ENCODE data around the gene CCDC27. TPM values are rescaled to one million over a fixed set of nuclear protein-coding genes. Genes with fewer than 3 reads are reported as not detected.

The CCDC27 gene
- total RNA-seq, 4 donors from 2014 or later = not detected

DNA sequence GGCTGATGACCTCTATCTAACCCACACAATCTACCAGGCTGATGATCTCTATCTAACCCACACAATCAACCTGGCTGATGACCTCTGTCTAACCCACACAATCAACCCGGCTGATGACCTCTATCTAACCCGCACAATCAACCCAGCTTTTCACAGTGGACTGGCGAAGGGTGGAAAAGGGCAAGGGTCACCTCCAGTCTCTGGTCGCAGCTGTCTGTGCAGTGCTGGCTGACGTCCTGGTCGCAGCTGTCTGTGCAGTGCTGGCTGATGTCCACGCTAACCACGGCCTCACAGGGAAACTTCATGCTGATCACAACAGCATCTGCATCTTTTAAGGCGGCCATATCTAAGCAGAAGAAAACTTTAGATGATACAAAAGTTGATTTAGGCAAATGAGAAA lies 12.2 kb upstream of the CCDC27 start:
- intact Hi-C loops (cut with DNase I; ENCODE audit: low total_unique reads) = no loop called here
- no peak for DNase-seq
- no peaks in the 10 kb centered on the region for H3K36me3 ChIP-seq
- in situ Hi-C loops (cut with MboI; ENCODE audit: low pct_ligation_motif_present in 1 of 4, low pct_unique_long_range_greater_than_20kb in 1 of 4, low sequenced_read_pairs in 3 of 4) = no loop called here
- H3K27ac ChIP-seq = no peak overlapping the region
- no peak for TF ChIP-seq POLR2AphosphoS5 (IDR thresholded peaks at IDR 0.05)
- TF ChIP-seq POLR2A (IDR thresholded peaks at IDR 0.05) = no peak
- no peak for TF ChIP-seq EP300 (IDR thresholded peaks at IDR 0.05; ENCODE audit: low read depth)
- TF ChIP-seq, protein P1, sequence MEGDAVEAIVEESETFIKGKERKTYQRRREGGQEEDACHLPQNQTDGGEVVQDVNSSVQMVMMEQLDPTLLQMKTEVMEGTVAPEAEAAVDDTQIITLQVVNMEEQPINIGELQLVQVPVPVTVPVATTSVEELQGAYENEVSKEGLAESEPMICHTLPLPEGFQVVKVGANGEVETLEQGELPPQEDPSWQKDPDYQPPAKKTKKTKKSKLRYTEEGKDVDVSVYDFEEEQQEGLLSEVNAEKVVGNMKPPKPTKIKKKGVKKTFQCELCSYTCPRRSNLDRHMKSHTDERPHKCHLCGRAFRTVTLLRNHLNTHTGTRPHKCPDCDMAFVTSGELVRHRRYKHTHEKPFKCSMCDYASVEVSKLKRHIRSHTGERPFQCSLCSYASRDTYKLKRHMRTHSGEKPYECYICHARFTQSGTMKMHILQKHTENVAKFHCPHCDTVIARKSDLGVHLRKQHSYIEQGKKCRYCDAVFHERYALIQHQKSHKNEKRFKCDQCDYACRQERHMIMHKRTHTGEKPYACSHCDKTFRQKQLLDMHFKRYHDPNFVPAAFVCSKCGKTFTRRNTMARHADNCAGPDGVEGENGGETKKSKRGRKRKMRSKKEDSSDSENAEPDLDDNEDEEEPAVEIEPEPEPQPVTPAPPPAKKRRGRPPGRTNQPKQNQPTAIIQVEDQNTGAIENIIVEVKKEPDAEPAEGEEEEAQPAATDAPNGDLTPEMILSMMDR (IDR thresholded peaks at IDR 0.05) = no peak
- H3K4me3 ChIP-seq = no peak overlapping the region
- no peaks in the 10 kb centered on the region for H3K27me3 ChIP-seq
- H3K9me3 ChIP-seq = no peaks in the 10 kb centered on the region
- H3K4me1 ChIP-seq = no peaks in the 10 kb centered on the region
- 77 to 87% methylated on average over 4 to 9 of the region's 9 CpGs for WGBS, 2 donors (ENCODE audit: low coverage in 1 of 2)

DNA sequence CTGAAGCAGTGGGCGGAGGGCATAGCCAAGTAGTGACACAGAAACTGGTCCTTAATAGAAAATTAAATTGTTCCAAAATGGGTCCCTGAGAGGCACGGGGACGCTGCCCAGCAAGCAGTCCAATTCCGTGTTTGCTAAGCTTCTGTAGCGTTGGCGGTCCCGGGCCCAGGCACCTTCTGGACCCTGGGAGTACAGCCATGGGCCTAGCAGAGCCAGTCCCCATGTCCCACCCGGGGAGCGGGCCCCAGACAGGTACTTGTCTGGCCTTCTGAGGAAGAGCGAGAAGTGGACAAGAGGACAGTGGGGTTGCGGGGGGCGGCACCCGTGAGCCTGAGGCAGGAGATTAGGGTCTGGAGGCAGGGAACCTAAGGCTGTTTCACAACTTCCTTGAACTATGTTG lies 11.5 kb upstream of the CCDC27 start:
- 90% methylated on average over 13 of the region's 13 CpGs; no CpG with 5 or more reads in 1 of the 2 donors for WGBS, 2 donors (ENCODE audit: low coverage in 1 of 2)
- Histone ChIP-seq H3K27me3 (no peaks in the 10 kb centered on the region), H3K9me3 (no peaks in the 10 kb centered on the region), H3K27ac (no peak overlapping the region), H3K4me1 (no peaks in the 10 kb centered on the region), H3K4me3 (no peak overlapping the region), H3K36me3 (no peaks in the 10 kb centered on the region)
- DNase-seq = no peak
- in situ Hi-C loops (cut with MboI; ENCODE audit: low pct_ligation_motif_present in 1 of 4, low pct_unique_long_range_greater_than_20kb in 1 of 4, low sequenced_read_pairs in 3 of 4) = no loop called here
- intact Hi-C loops (cut with DNase I; ENCODE audit: low total_unique reads) = no loop called here
- no peak for TF ChIP-seq POLR2A (IDR thresholded peaks at IDR 0.05)
- TF ChIP-seq, protein P1 (IDR thresholded peaks at IDR 0.05) = no peak
- TF ChIP-seq EP300 (IDR thresholded peaks at IDR 0.05; ENCODE audit: low read depth) = no peak
- no peak for TF ChIP-seq POLR2AphosphoS5 (IDR thresholded peaks at IDR 0.05)

DNA sequence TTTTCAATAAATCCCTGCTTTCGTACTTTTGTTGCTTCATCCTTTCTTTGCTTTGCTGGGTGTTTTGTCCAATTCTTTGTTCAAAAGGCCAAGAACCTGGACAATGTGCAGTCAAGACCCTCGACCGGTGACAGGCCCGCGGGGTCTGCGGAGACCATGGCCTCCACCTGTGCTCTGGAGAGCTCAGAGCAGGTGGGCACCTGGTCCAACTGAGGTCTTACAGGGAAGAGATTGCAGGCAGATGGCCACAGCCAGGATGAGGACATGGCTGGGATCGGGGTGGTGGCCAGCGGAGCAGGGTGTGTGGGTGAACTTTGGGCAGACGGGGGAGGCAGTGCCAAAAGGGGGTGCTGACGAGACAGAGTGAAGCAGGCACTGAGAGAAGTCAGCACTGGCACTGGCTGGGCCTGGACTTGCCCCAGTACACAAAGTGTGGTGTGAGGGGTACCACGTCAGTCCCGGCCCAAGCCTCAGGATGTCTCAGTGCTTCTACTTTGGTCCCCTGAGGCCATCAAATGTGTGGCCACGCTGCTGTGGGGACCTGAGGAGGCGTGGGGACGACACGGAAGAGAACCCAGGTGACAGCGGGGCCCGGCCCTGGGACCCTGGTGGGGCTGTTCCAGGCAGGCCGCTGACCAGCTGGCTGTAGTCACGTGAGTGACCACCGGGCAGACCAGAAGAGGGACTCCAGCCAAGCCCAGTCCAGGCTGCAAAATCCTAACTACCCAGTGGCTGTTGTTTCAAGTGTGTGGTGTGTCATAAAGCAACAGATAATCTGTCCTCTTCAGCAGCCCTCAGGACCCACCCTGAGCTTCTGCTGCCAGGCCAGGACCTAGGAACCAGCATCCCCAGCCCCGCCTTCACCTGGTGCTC lies 10.4 kb upstream of the CCDC27 start:
- 91 to 98% methylated on average over 9 to 22 of the region's 22 CpGs for WGBS, 2 donors (ENCODE audit: low coverage in 1 of 2)
- in situ Hi-C loops (cut with MboI; ENCODE audit: low pct_ligation_motif_present in 1 of 4, low pct_unique_long_range_greater_than_20kb in 1 of 4, low sequenced_read_pairs in 3 of 4) = no loop called here

More for the DNA sequence above, 10.4 kb upstream of the CCDC27 start:
- Histone ChIP-seq H3K9me3 (no peaks in the 10 kb centered on the region), H3K27ac (no peak overlapping the region), H3K4me1 (peaks cover 0 to 7% (median 0%) of the 10 kb centered on the region in 4 donors), H3K27me3 (no peaks in the 10 kb centered on the region), H3K36me3 (no peaks in the 10 kb centered on the region), H3K4me3 (no peak overlapping the region)
- DNase-seq = no peak
- TF ChIP-seq POLR2A (IDR thresholded peaks at IDR 0.05) (no peak), POLR2AphosphoS5 (IDR thresholded peaks at IDR 0.05) (no peak), EP300 (IDR thresholded peaks at IDR 0.05; ENCODE audit: low read depth) (no peak)
- TF ChIP-seq, protein P1 (IDR thresholded peaks at IDR 0.05) = no peak
- intact Hi-C loops (cut with DNase I; ENCODE audit: low total_unique reads) = no loop called here

Measured in transverse colon (tissue), 4 donors.